ENCODE measurements around the gene PON3.

GRCh38 chr7:95319570-95319969, 76.6 kb downstream of the PON3 start:
- TF ChIP-seq EZH2 (IDR thresholded peaks at IDR 0.05) (no peak), POLR2AphosphoS5 (IDR thresholded peaks at IDR 0.05; ENCODE audit: borderline replicate concordance, low read depth, low read length) (no peak)

All from SK-N-MC (cell line).